Tongue (tissue), 2 donors: ENCODE measurements around the gene CDK18. TPM values are rescaled to one million over a fixed set of nuclear protein-coding genes. Genes with fewer than 3 reads are reported as not detected.

Experiments used
- DNase-seq: peaks from one replicate; pipeline ENCODE4 v3.0.0-alpha.2; 2015
- total RNA-seq: library from RNA; depleted of rRNA; stranded (reverse); fragments of >200 nt; gene quantifications from one replicate; pipeline ENCODE4 v1.2.3, GENCODE V29; 2014

The CDK18 gene
- total RNA-seq, 1 donor from 2014 or later: 7.7 TPM

GRCh38 chr1:205537386-205538018 is 33.0 kb downstream of the CDK18 start:
- no peak for DNase-seq

- DNase-seq: no peak
Measured at GRCh38 chr1:205538235-205538840, 33.9 kb downstream of the CDK18 start.

- no peak for DNase-seq
Measured at GRCh38 chr1:205541161-205541886, 36.9 kb downstream of the CDK18 start.

- DNase-seq: no peak
Measured at GRCh38 chr1:205542367-205542766, 37.9 kb downstream of the CDK18 start.

- peak; percentile 87 for DNase-seq
Measured at GRCh38 chr1:205543351-205544301, 39.2 kb downstream of the CDK18 start.

DNA sequence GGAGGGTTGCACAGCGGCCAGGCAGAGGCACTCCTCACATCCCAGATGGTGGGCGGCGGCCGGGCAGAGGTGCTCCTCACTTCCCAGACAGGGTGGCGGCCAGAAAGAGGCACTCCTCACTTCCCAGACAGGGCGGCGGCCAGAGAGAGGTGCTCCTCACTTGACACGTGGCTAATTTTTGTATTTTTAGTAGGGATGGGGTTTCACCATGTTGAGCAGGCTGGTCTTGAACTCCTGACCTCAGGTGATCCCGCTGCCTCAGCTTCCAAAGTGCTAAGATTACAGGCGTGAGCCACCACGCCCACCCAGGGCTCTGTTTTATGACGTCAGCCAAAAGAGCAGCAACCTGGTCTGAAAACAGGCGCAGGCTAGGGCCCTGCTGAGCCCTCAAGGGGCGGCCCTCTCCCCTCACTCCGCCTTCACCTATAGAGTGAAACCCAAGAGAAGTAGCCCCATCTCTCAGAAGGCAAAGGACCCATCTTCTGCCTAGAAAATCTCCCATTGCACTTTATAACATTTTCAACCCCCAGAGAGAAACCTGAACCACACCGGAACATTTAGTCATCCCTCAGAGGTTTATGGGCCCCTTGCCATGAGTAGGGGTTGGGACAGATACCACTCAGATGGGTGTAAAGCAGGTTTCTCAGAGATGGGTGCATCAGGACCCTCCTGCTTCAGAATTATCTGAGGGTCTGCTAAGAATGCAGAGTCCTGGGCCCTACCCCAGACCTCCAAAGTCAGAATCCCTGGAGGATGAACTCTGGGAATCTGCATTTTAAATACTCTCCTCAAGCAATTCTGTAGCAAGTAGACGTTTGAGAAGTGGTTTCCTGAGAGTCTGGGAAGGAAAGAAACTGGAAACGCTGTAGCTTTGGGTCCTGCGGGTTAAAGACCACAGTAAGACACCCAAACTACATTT is 40.8 kb downstream of the CDK18 start:
- no peak for DNase-seq

DNA sequence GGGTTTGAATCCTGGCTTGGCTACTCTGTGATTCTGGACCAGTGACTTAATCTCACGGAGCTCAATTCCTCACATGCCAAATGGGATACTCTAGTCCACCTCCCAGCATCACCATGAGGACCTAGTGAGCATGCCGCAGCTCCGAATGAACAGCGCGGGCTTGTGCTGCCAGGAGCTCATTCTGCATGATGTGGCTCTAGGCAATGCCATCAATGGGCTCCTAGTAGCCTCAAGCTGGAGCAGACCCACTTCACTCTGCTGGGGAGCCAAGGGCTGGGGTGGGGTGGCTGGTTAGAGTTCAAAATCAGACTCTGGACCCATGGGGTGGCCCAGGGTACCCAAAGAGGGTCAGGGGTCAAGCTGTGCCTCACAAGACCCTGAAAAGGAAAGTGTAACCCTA is 41.5 kb downstream of the CDK18 start:
- DNase-seq: no peak

DNA sequence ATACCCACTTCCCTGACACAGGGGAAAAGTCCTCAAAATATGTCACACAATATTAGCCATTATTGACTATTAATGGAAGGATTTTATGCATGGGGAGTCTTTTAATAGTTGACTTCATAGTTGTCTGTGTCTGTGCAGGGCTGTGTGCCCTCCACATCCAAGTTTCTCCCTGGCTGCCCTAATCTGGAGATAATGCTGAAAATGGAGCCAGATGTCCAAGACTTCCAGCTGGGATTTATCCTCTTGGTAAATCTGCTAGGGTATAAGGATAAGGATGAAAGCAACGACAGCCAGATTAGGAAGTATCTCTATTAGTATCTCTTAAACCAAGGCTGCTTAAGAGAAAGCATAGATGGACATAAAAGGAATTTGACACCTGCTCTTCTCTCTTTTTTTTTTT is 42.1 kb downstream of the CDK18 start:
- no peak for DNase-seq

GRCh38 chr1:205547936-205548827 is 43.7 kb downstream of the CDK18 start:
- DNase-seq: no peak

DNA sequence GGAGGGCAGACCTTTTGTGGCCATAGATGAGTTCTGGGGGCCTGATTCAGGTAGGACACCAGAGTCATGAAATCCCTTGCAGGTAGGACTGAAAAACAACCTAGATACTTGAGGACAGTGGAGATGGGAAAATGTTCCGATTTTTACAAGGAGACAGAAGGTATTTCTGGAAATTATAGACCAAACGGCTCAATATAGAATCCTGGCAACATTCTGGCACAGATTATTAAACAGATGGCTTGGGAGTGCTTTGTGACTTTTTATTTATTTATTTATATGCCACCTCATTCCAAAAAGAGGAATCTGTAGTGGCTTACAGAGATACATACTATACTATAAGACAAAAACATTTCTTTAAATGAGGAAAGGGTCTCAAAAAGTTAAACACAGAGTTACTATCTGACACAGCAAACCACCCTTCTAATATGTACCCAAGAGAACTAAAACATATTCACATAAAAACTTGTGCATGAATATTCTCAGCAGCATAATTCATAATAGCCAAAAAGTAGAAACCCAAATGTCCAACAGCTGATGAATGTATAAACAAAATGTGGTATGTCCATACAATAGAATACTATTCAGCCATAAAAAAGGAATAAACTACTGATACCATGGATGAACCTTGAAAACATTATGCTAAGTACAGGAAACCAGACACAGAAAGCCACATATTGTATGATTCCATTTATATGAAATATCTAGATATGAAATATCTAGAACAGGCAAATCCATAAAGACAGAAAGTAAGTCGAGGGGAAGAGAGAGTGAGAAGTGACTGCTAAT is 49.8 kb downstream of the CDK18 start:
- DNase-seq: no peak

DNA sequence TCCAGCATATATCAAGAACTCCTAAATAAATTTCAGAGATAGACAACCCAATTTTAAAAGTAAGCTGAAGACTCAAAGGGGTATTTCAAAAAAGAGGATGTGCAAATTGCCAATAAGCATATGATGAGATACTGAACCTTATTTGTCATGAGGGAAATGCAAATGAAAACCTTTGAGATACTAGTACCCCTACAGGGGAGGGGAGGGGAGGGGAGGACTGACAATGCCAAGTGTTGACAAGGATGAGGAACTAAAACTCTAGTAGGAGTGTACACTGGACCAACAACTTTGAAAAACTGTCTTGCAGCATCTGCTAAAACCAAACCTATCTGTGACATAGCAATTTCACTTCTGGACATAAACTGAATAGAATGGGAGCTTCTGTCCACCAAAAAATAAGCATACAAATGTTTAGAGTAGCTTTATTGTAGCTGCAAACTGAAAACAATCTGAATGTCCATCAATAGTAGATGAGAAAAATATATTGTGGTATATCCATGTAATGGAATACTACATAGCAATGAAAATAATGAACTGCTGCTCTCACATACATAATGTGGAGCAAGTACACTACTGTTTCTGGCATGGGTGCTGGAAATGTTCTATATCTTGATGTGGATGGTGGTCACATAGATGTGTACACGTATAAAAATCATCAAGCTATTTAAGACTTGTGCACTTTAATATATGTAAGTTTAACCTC is 57.2 kb downstream of the CDK18 start:
- no peak for DNase-seq

DNA sequence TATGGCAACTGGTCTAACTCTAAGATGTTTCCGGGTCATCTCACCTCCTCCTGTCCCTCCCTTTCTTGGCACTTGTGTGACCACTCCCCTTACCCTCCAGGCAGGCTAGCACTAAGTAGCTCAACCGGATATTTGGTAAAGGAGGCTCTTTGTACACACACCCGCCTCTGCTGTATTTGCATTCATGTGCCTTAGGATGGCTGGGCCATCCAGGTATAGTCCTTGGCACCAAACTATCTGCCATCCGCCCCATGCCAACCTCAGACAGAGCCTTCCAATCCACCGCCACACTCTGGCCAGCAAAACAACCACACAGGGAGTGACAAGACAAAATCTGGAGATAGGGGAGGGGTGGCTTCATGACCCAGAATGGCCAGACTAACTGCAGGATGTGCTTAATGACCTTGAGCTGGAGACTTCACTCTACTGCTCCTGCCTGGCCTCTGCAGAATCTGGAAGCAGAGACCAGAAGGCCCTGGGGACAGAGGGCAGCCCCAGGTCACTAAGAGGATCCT is 59.5 kb downstream of the CDK18 start:
- no peak for DNase-seq

GRCh38 chr1:205565799-205566198 is 61.3 kb downstream of the CDK18 start:
- no peak for DNase-seq

GRCh38 chr1:205567716-205568115 is 63.2 kb downstream of the CDK18 start:
- no peak for DNase-seq

- no peak for DNase-seq
Measured at GRCh38 chr1:205568135-205568468, 63.6 kb downstream of the CDK18 start.

- DNase-seq: no peak
Measured at GRCh38 chr1:205568469-205569361, 64.2 kb downstream of the CDK18 start.

GRCh38 chr1:205569411-205570172 is 65.1 kb downstream of the CDK18 start:
- no peak for DNase-seq
